Activated CD4-positive, alpha-beta T cell treated with anti-CD3 and anti-CD28 coated beads for 48 hours (primary cell): ENCODE measurements around the gene CD27.
A peak's percentile ranks its signal among the peaks of the same experiment; 100 is the strongest.
"Not testable (repeated sequence)": the region's sequence is repeated elsewhere in the genome, so short reads cannot be mapped to it uniquely, and the experiment has no call there.

ENCODE experiments used
- DNase-seq: peaks from one replicate; pipeline ENCODE4 v3.0.0-alpha.2; 2020

Gene CD27

GRCh38 chr12:6444704-6445688 lies at the start of gene CD27:
CD27 (plus strand) TSS chr12:6444955; CDS start chr12:6445096, 141 bp downstream.
- DNase-seq = no peak

- DNase-seq = no peak
These were observed 48.7 kb upstream of the CD27 start for GRCh38 chr12:6396031-6396430.

- no peak for DNase-seq
These were observed 44.7 kb upstream of the CD27 start for GRCh38 chr12:6399884-6400644.

- DNase-seq = no peak
These were observed 40.4 kb upstream of the CD27 start for GRCh38 chr12:6404390-6404789.

- DNase-seq = no peak
These were observed 38.8 kb upstream of the CD27 start for GRCh38 chr12:6405963-6406362.

GRCh38 chr12:6407236-6407954 lies 37.4 kb upstream of the CD27 start:
- DNase-seq = no peak

- no peak for DNase-seq
These were observed 28.2 kb upstream of the CD27 start for GRCh38 chr12:6416596-6416995.

- DNase-seq = no peak
These were observed 26.0 kb upstream of the CD27 start for GRCh38 chr12:6418796-6419195.

GRCh38 chr12:6420364-6420763 lies 24.4 kb upstream of the CD27 start:
- no peak for DNase-seq

- DNase-seq = peak; percentile 83
These were observed 21.3 kb upstream of the CD27 start for GRCh38 chr12:6423267-6424007.

- DNase-seq = no peak
These were observed 20.8 kb upstream of the CD27 start for GRCh38 chr12:6424008-6424347.

GRCh38 chr12:6424866-6425265 lies 19.9 kb upstream of the CD27 start:
- no peak for DNase-seq

GRCh38 chr12:6425590-6426531 lies 18.9 kb upstream of the CD27 start:
- DNase-seq = peak; percentile 57

GRCh38 chr12:6426882-6427671 lies 17.7 kb upstream of the CD27 start:
- peak; percentile 96 for DNase-seq

- DNase-seq = not testable (repeated sequence)
These were observed 17.0 kb upstream of the CD27 start for GRCh38 chr12:6427796-6428195.

GRCh38 chr12:6428326-6428725 lies 16.4 kb upstream of the CD27 start:
- DNase-seq = no peak

- DNase-seq = peak; percentile 77
These were observed 14.4 kb upstream of the CD27 start for GRCh38 chr12:6430124-6430989.

GRCh38 chr12:6432991-6433390 lies 11.8 kb upstream of the CD27 start:
- no peak for DNase-seq
